DND-41 (cell line): ENCODE results near the gene LUZP2.

Experiments
- EZH2 ChIP-seq: IDR thresholded peaks from 3 replicates; pipeline ENCODE4 v1.6.1; 2012; ENCODE audit warnings: borderline replicate concordance, low read depth, mild to moderate bottlenecking, moderate library complexity, low read length, inconsistent platforms; ENCODE audit not compliant: severe bottlenecking
- TF ChIP-seq, protein P1 (sequence below): IDR thresholded peaks from 2 replicates; pipeline ENCODE4 v1.5.1; 2012; ENCODE audit warnings: borderline replicate concordance, low read length, moderate library complexity, mild to moderate bottlenecking; ENCODE audit not compliant: poor library complexity, severe bottlenecking; ENCODE audit errors: extremely low read depth

DNA sequence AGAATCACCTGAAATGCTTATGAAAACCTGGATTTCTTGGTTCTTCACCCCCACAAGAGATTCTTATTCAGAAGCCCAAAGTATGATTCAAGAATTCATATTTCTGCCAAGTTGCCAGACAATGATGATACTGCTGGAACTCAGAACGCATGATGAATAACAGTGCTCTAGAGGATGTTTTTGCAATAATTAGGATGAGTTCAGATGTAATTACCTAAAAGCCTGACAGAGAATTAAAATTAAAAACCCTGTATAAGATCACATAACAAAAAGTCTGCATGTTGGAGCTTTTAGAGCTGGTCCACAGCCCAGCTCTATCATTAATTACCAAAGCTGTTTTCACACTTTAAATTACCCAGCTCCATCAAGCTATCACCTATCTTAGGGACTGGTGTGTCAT lies 211.8 kb downstream of the LUZP2 start:
- TF ChIP-seq, protein P1, sequence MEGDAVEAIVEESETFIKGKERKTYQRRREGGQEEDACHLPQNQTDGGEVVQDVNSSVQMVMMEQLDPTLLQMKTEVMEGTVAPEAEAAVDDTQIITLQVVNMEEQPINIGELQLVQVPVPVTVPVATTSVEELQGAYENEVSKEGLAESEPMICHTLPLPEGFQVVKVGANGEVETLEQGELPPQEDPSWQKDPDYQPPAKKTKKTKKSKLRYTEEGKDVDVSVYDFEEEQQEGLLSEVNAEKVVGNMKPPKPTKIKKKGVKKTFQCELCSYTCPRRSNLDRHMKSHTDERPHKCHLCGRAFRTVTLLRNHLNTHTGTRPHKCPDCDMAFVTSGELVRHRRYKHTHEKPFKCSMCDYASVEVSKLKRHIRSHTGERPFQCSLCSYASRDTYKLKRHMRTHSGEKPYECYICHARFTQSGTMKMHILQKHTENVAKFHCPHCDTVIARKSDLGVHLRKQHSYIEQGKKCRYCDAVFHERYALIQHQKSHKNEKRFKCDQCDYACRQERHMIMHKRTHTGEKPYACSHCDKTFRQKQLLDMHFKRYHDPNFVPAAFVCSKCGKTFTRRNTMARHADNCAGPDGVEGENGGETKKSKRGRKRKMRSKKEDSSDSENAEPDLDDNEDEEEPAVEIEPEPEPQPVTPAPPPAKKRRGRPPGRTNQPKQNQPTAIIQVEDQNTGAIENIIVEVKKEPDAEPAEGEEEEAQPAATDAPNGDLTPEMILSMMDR, result no peak
- TF ChIP-seq EZH2, result no peak
